Measurements from ENCODE around the gene ME1. TPM values are rescaled to one million over a fixed set of nuclear protein-coding genes. Genes with fewer than 3 reads are reported as not detected.

The ME1 gene
- total and polyA plus RNA-seq, 2 of the 13 experiments (the other 11 are each of a cell fraction or from before 2014, with no cell fraction given): not detected

- TF ChIP-seq HNF4A (CRISPR knock-in tag; IDR thresholded peaks at IDR 0.05) (no peak), ZNF879 (CRISPR knock-in tag; IDR thresholded peaks at IDR 0.05) (no peak), ZNF33A (CRISPR knock-in tag; IDR thresholded peaks at IDR 0.05; ENCODE audit: borderline replicate concordance) (no peak), NFYC (CRISPR knock-in tag; IDR thresholded peaks at IDR 0.05) (no peak), CENPX (CRISPR knock-in tag; IDR thresholded peaks at IDR 0.05) (no peak)
These were observed 172.3 kb downstream of the ME1 start (continued) for GRCh38 chr6:83258517-83258916.

GRCh38 chr6:83257791-83258190, 173.1 kb downstream of the ME1 start:
- no peaks in the 10 kb centered on the region for H3K27me3 ChIP-seq (ENCODE audit: control insufficient read depth in 1 of 2, insufficient read depth in 2 of 2, low read length in 2 of 2)
- 55% methylated on average over 3 of the region's 3 CpGs for WGBS (ENCODE audit: low lambda C conversion rate)
- H3K4me3 ChIP-seq (replicated peaks in 1 of 3; ENCODE audit: insufficient read depth in 1 of 3, low read depth in 2 of 3, low read length in 3 of 3): no peak overlapping the region
- no TSS peak for BruUV-seq (replicated peaks)
- H3K4me2 ChIP-seq (ENCODE audit: low read depth, low read length): no peak overlapping the region
- intact Hi-C loops (cut with micrococcal nuclease; ENCODE audit: unreplicated experiment) (no loop called here), in situ Hi-C loops (cut with HindIII; ENCODE audit: extremely low pct_ligation_motif_present, low pct_unique_long_range_greater_than_20kb) (no loop called here)
- no peaks in the 10 kb centered on the region for H4K20me1 ChIP-seq (ENCODE audit: insufficient read depth, low read length)
- ATAC-seq: no peak
- H3K27ac ChIP-seq (ENCODE audit: extremely low read length, insufficient read depth, low read length): no peak overlapping the region
- H3K4me1 ChIP-seq (ENCODE audit: insufficient read depth, low read length): no peaks in the 10 kb centered on the region
- no peaks in the 10 kb centered on the region for H3K79me2 ChIP-seq (ENCODE audit: insufficient read depth, low read length)
- no peak overlapping the region for H3K9ac ChIP-seq (ENCODE audit: insufficient read depth, low read depth, low read length)
- no peak overlapping the region for H2AFZ ChIP-seq (ENCODE audit: low read length)
- DNase-seq (ENCODE audit: low spot score): no peak
- no peaks in the 10 kb centered on the region for H3K36me3 ChIP-seq (replicated peaks in 1 of 2; ENCODE audit: control insufficient read depth in 1 of 2, insufficient read depth in 2 of 2, low read length in 2 of 2)
- POLR2A ChIA-PET: no interaction called here
- FAIRE-seq: no peak
- CTCF ChIA-PET (ENCODE audit: low intra/inter-chr PET ratio, low total read pairs): no interaction called here
- H3K9me3 ChIP-seq (ENCODE audit: low read length): no peaks in the 10 kb centered on the region
- TF ChIP-seq AHDC1 (CRISPR knock-in tag; IDR thresholded peaks at IDR 0.05; ENCODE audit: borderline replicate concordance) (no peak), E2F5 (CRISPR knock-in tag; conservative IDR thresholded peaks at IDR 0.05) (no peak), FOXA3 (CRISPR knock-in tag; IDR thresholded peaks at IDR 0.05) (no peak), ARID2 (CRISPR knock-in tag; IDR thresholded peaks at IDR 0.05; ENCODE audit: borderline replicate concordance) (no peak), NR2F6 (IDR thresholded peaks at IDR 0.05) (no peak), NR2F6 (CRISPR knock-in tag; IDR thresholded peaks at IDR 0.05) (no peak), UBTF (CRISPR knock-in tag; IDR thresholded peaks at IDR 0.05) (no peak), SYNCRIP (IDR thresholded peaks at IDR 0.05; ENCODE audit: insufficient read depth, low read depth, low read length) (no peak), SMYD3 (CRISPR knock-in tag; IDR thresholded peaks at IDR 0.05) (no peak), LBX2 (CRISPR knock-in tag; IDR thresholded peaks at IDR 0.05; ENCODE audit: borderline replicate concordance) (no peak), TAF1 (CRISPR knock-in tag; IDR thresholded peaks at IDR 0.05) (no peak), MIER3 (CRISPR knock-in tag; IDR thresholded peaks at IDR 0.05; ENCODE audit: borderline replicate concordance) (no peak)
